ENCODE results near the gene PLXDC1.
"Not testable (repeated sequence)": the region's sequence is repeated elsewhere in the genome, so short reads cannot be mapped to it uniquely, and the experiment has no call there.

PLXDC1 gene

GRCh38 chr17:39125143-39125875 is 26.1 kb downstream of the PLXDC1 start:
- no peak for DNase-seq (ENCODE audit: low spot score)

DNA sequence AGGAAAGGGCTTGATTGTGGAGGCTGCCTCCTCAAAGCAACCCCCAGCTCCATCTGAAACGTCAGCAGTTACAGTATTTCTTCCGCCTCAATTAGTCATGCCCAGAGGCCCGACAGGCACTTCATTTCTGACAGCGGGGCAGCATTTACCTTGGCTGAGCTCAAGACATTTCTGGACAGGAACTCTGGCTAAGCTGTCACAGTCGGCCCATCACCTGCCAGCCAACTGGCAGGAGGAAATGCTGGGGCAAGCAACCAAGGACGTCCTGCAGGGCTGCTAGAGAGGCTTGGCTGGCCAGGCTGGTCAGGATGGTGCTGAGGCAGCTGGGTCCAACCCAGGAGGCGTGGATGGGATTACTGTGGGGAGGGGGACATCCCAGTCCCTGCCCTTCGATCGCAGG is 27.8 kb downstream of the PLXDC1 start:
- no peak for DNase-seq (ENCODE audit: low spot score)

- no peak for DNase-seq (ENCODE audit: low spot score)
These were observed 28.4 kb downstream of the PLXDC1 start for GRCh38 chr17:39122991-39123390.

DNA sequence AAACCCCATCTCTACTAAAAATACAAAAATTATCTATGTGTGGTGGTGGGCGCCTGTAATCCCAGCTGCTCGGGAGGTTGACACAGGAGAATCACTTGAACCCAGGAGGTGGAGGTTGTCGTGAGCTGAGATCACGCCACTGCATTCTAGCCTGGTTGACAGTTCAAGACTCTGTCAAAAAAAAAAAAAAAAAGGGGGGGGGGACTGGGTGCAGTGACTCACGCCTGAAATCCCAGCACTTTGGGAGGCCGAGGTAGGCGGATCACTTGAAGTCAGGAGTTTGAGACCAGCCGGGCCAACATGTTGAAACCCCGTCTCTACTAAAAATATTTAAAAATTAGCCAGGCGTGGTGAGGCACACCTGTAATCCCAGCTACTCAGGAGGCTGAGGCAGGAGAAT is 29.5 kb downstream of the PLXDC1 start:
- not testable (repeated sequence) for DNase-seq (ENCODE audit: low spot score)

DNA sequence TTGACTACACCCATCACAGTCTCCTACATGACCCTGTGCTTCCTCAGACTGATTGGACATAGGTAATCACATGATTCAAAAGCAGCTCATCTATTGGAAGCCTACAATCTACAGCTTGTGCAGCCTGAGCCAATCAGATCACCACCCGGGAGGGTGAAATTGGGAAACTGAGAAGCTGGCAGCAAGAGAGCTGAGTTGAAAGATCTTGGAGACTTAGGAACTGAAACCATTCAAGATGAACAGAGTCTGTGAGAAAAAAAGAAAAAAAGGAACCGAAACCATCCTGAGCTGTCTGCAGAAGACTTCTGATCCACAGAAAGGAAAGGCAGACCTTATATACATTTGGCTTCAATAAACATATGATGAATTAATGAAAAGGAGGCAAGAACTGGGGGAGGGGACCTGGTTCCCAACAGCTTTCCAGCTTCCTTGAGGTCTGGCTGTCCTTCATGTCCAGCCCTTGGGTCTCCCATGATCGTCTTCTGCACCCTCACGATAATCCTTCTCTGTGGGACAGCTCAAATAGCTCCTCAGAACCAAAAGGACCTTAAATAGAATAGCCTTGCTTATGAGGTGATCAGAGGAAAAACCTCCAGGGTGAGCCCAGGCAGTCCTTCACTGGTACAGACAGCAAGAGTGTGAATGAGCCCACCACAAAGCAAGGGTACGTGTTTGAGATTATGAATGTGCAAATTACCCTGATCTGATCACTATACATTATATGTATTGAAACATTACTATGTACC is 32.6 kb downstream of the PLXDC1 start:
- no peak for DNase-seq (ENCODE audit: low spot score)

DNA sequence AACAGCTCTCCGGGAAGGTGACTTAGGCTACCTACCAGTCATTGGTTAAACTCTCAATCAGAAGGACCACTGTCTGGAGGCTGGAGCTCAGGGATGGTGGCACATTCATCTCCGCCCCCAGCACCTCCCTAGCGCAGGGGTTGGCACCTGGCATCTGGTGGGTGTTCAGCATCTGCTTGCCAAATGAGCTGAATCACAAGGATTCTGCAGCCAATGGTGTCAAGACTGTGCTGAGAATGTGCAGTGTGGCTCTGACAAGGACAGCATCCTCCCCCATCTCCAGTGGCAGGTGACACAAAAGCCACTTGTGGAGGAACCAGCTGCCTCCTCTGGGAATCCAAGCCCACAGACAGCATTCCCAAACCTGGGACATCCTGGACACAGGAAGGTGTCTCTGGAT is 35.2 kb downstream of the PLXDC1 start:
- no peak for DNase-seq (ENCODE audit: low spot score)

GRCh38 chr17:39115135-39115534 is 36.3 kb downstream of the PLXDC1 start:
- no peak for DNase-seq (ENCODE audit: low spot score)

DNA sequence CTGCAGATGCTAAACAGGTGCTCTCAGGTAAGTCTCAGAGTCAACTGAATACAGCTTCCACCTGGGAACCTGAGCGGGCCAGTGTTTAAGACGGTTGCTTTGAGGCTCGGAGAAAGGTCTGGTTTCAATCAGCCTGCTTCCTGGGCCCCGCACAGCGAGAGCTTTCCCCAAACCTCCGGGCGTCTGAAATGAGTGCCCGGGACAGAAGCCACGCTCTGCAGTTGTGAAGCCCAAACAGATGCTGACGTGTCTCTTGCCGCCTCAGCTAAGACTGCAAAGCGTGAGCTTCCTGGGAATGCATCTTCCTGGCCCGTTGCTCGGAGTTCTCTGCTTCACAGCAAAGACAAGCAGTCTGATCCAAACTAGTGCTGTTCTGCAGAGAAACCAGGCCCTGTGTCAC is 36.7 kb downstream of the PLXDC1 start:
- DNase-seq (ENCODE audit: low spot score), result no peak

GRCh38 chr17:39113871-39114270 is 37.6 kb downstream of the PLXDC1 start:
- no peak for DNase-seq (ENCODE audit: low spot score)

- no peak for DNase-seq (ENCODE audit: low spot score)
These were observed 40.9 kb downstream of the PLXDC1 start for GRCh38 chr17:39110435-39111136.

- DNase-seq (ENCODE audit: low spot score), result no peak
These were observed 42.7 kb downstream of the PLXDC1 start for GRCh38 chr17:39108461-39109375.

DNA sequence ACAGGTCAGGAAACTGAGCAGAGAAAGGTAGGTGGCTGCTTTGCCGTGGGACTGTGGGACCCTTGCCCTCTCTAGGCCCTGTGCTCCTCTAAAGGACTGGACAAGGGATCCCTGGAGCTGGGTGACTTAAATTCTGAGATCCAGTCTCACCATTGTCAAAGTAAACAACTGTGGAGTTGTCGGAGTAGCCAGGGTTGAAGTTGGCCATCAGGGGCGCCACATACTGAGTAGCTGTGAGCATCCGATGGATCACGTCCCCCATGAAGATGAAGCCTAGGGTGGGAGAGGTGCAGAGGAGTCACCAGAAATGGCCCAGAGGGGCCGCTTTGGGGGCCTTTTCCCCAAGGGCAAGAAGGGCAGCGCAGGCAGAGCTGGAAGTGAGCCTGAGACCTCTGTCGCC is 43.5 kb downstream of the PLXDC1 start:
- DNase-seq (ENCODE audit: low spot score), result no peak

GRCh38 chr17:39107155-39107554 is 44.3 kb downstream of the PLXDC1 start:
- no peak for DNase-seq (ENCODE audit: low spot score)

GRCh38 chr17:39105705-39106104 is 45.7 kb downstream of the PLXDC1 start:
- DNase-seq (ENCODE audit: low spot score), result no peak

DNA sequence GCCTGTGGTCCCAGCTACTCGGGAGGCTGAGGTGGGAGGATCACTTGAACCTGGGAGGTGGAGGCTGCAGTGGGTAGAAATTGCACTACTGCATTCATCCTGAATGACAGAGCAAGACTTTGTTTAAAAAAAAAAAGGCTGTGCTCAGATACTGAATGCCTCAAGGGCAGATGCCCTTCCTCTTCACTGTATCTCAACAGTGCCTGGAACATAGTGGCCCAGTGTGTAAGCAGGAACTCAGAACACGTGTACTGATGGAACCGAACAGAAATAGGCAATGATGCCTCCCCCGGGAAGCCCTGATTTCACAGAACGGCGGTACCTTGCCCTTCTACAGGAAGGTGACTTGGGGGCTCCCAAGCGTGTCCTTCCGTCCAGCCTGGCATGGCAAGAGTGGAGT is 46.8 kb downstream of the PLXDC1 start:
- DNase-seq (ENCODE audit: low spot score), result no peak

GRCh38 chr17:39104046-39104445 is 47.4 kb downstream of the PLXDC1 start:
- DNase-seq (ENCODE audit: low spot score), result no peak

GRCh38 chr17:39101091-39101490 is 50.3 kb downstream of the PLXDC1 start:
- DNase-seq (ENCODE audit: low spot score), result no peak

- no peak for DNase-seq (ENCODE audit: low spot score)
These were observed 50.9 kb downstream of the PLXDC1 start for GRCh38 chr17:39100530-39100929.

DNA sequence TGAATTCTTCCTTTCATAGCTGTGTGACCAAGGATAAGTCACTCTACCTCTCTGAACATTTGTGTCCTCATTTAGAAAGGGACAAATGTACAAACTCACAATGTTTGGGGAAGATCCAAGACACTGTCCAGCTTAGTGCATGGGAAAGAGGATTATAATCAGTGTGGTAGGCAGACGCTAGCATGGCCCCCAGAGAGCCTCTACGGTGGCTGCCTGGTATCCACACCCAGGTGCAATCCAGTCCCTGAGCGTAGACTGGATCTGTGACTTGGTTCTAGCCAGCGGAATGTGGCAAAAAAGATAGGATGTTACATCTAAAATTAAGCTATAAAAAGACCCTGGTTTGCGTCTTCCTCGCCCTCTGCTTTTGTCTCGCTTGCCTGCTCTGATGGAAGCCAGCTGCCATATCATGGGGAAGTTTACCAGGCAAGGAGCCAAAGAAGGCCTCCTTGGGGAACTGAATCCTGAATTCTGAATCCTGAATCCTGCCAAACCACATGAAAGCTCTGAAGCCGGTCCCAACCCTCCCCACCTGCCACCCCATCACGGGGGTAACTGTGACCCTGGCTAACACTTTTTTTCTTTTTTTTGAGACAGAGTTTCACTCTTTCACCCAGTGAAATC is 51.7 kb downstream of the PLXDC1 start:
- DNase-seq (ENCODE audit: low spot score), result no peak

DNA sequence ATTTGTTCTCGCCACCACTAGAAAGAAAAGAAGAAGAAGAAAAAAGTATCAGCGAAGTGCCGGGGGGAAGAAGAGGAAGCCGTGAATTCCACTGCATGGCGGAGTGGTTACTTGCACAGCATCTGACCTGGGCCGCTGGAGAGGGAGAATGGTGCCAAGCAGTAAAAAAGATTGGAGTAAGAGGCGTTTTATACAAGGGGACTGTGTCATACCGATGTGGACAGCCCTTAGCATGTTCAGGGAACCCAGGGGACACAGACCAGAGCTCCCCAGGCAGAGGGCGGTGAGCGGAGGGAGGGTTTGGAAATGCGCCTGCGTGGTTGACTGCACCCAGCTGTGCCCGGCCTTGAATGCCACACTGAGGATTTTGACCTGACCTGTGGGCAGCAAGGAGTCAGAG is 52.8 kb downstream of the PLXDC1 start:
- no peak for DNase-seq (ENCODE audit: low spot score)

DNA sequence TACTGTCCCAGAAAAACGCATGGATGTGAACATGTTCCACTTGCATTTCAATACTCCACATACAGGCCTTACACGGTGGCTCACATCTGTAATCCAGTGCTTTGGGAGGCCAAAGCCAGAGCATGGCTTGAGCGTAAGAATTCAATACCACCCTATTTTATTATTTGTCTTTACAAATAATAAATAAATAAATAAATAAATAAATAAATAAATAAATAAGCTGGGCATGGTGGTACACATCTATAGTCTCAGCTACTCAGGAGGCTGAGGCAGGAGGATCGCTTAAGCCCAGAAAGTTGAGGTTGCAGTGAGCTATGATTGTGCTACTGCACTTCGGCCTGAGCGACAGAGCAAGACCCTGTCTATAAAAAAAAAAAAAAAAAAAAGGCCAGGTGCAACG is 53.9 kb downstream of the PLXDC1 start:
- no peak for DNase-seq (ENCODE audit: low spot score)

- no peak for DNase-seq (ENCODE audit: low spot score)
These were observed 54.3 kb downstream of the PLXDC1 start for GRCh38 chr17:39097150-39097519.

All from LoVo (cell line).